CD4-positive, alpha-beta T cell treated with Interleukin-12 subunit alpha and Interleukin-12 subunit beta, for 1 hour (primary cell): ENCODE results near the gene PLCB4.

Experiments used
- DNase-seq: peaks from one replicate; pipeline ENCODE4 v3.0.0-alpha.2; 2020

PLCB4 gene

GRCh38 chr20:9286501-9287461, 217.9 kb downstream of the PLCB4 start:
- DNase-seq, result no peak

DNA sequence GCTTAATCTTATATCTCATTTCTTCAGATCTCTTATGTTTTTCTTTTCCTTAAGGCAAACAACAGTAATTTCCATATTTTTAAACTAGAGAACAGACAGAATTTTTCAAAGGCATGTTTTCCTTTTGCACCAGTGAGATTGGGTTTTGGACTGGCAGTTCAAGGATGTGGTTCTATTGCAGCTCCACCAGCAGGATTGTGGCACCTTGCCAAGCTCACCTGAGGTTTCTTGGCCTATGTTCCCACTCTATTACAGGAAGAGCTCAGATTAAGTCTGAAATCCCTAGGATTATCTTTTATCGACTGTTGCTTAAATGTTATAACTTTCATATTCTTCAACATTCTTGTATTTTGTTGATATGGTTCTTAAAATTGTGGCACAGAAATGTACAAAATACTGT, 218.9 kb downstream of the PLCB4 start:
- DNase-seq, result no peak

GRCh38 chr20:9290331-9290730, 221.4 kb downstream of the PLCB4 start:
- no peak for DNase-seq

- DNase-seq, result no peak
Observed at GRCh38 chr20:9293145-9293544, 224.3 kb downstream of the PLCB4 start.

DNA sequence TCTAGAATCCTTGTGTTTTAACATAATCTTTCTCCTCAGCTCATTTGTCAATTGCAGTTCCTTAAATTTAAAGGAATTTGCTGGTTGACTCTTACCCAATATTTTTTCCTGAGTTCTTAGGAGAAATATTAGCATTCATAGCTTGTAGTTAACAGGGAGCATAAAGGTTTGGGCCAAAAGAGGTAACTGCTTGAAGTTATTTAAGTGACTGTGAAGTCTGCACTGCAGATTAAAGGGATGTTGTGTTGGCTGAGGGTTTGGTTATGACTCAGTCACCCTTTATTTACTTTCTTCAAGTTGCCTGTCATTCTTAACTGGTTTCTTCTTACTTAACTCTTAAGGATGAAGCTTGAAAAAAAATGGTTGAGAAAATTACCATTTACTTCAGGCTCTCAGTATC, 225.2 kb downstream of the PLCB4 start:
- DNase-seq, result no peak

- no peak for DNase-seq
Observed at GRCh38 chr20:9298906-9299305, 230.0 kb downstream of the PLCB4 start.

DNA sequence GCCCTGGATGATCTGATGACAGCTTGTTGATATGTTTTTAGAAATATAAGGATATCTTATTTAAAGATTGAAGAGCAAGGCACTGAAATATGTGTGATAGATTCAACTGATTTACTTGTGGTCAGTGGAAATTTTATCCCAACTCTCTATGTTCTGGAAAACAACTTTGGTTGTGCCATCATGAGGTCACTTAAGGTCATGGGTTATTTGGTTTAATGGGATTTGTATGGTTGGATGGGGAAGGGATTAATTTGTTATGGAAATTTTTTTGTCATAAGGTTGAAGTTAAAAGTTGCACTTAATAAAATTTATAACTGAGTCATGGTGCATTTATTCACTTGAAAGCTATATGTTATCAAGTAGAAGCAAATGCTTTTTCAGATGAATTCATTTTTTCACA, 231.2 kb downstream of the PLCB4 start:
- DNase-seq, result no peak

DNA sequence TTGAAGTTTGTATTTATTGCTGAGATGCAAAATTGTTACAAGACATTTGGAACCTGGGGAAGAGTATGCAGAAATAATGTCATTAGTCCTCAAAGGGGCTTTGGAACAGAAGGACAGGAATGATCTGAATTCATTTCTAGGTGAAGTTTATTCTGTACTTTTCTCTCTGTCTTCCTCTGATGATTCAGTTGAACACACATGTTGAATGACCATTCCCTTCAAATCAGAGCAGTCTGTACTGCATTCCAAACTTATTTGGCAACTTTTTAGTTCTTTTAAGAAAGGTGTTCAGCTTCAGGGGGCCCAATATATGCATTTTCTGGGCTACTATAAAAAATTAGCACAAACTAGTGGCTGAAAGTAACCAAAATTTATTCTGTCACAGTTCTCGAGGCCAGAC, 231.6 kb downstream of the PLCB4 start:
- DNase-seq, result no peak

- DNase-seq, result no peak
Observed at GRCh38 chr20:9301129-9302090, 232.5 kb downstream of the PLCB4 start.

- no peak for DNase-seq
Observed at GRCh38 chr20:9302091-9302462, 233.2 kb downstream of the PLCB4 start.

GRCh38 chr20:9306521-9306920, 237.6 kb downstream of the PLCB4 start:
- no peak for DNase-seq

DNA sequence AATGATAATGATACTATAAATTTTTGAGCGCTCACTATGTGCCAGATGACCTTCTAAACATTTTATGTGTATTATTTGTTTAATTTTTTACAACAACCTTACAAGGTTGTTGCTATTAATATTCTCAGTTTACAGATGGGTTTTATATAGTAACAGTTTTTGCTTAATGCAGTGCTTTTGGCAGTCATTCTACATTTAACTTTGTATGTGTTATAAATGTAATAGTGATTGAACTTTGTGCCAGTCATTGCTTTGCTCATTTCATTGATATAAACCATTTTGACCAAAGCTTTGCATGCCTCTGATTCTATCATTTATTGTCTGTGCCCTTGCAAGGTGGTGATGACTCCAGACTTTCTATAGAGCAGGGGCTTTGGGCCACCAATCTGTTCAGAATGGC, 239.2 kb downstream of the PLCB4 start:
- no peak for DNase-seq

GRCh38 chr20:9311132-9311531, 242.2 kb downstream of the PLCB4 start:
- DNase-seq, result no peak

DNA sequence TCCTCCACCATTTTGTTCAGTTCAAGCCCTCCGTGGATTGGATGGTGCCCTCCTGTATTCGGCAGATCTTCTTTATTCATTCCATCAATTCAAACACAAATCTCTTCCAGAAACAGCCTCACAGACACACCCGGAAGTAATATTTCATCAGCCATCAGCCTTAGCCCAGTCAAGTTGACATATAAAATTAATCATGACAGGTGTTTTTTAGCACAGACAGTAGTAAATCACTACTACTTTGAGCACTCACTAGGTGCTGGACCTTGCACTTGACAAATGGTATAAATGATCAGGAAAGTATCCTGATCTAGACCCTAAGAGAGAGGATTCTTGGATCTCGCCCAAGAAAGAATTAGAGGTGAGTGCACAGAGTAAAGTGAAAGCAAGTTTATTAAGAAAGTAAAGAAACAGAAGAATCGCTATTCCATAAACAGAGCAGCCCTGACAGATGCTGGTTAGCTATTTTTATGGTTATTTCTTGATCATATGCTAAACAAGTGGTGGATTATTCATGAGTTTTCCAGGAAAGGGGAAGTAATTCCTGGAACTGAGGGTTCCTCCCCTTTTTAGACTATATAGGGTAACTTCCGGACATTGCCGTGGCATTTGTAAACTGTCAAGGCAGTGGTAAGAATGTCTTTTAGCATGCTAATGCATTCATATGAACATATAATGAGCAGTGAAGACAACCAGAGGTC, 250.9 kb downstream of the PLCB4 start:
- DNase-seq, result no peak

GRCh38 chr20:9321007-9321406, 252.1 kb downstream of the PLCB4 start:
- DNase-seq, result no peak

DNA sequence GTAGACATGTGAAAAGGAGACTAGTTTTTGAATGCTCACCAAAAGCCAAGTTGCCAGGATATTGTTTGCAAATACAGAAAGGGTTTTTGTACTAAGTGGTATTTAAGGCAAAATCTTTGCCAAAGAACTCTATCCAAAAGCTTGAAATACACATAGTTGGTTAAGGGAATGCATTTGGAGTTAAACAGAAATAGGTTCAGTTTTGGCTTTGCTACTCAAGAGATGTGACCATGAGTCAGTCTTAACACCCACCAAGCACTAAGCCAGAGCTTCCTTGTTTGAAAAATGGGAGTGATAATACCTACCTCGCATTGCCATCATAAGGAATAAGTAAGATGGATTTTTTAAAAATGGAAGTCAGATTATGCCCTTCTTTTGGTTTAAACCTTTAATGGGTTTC, 253.8 kb downstream of the PLCB4 start:
- DNase-seq, result no peak

DNA sequence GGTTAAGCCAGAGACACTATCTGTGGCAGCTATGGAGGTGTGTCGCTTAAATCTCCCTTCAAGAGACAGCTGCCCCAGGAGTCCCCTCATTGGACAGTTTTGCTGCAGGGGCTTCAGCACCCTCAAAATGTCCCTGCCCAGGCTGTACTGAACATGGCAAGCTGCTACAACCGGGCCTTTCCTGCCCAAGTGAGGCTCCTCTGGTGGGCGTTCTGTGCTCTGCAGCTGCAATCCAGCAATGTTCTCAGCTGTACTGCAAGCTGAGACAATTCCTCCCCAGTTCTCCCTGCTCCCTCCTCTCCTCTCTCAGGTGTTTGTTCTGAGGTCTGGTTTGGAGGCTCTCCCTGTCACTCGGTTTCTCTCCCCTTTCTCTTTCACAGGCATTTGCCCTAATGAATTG, 254.7 kb downstream of the PLCB4 start:
- DNase-seq, result no peak

GRCh38 chr20:9329355-9330101, 260.6 kb downstream of the PLCB4 start:
- DNase-seq, result no peak

GRCh38 chr20:9330151-9330550, 261.3 kb downstream of the PLCB4 start:
- no peak for DNase-seq

DNA sequence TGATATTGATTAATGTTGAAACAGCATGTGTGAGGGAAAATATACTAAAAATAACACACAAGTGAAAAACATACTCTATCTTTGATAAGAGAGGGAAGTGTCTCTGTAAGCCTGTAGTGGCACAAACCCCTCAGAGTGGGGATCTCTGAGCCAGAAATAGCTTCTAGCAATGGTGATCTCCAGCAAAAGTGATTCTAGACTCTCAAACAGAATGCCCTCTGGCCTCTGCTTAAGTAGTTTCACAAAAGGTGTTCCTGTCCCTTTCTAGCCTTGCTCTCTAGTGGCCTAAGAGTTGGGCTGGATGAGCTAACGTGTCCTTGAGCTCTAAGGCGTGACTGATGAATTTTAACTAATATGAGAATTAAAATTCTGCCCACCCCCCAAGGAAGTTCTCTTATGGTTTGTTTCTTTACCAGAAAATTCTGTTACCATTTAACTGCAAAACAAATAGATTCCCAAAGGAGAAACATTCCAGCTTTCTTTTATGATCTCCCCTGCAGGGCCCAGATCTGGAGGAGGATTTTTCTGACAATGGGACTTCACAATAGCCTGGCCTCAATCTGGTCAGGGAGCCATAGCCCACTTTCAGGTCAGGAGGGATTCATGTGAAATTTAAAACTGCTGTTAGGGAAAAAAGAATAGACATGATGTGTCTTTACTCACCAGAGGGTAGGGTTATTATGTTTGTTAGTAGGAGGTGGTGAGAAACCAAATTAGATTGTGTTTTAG, 263.0 kb downstream of the PLCB4 start:
- DNase-seq, result no peak

- no peak for DNase-seq
Observed at GRCh38 chr20:9332791-9333479, 264.0 kb downstream of the PLCB4 start.
